ENCODE measurements around the gene INPP5A. TPM values are rescaled to one million over a fixed set of nuclear protein-coding genes. Genes with fewer than 3 reads are reported as not detected.
A peak's percentile ranks its signal among the peaks of the same experiment; 100 is the strongest.
"Not testable (repeated sequence)": the region's sequence is repeated elsewhere in the genome, so short reads cannot be mapped to it uniquely, and the experiment has no call there.

INPP5A gene
- total and polyA plus RNA-seq, 5 donors = 60.0 to 116 (median 97.8) TPM

- peak in 1 of 3 donors; percentile 42 for DNase-seq
- no peak overlapping the region for H3K27ac ChIP-seq (ENCODE audit: low read length)
- no peak for ATAC-seq
- H3K9me3 ChIP-seq (ENCODE audit: control insufficient read depth, low read length) = no peaks in the 10 kb centered on the region
- H3K4me1 ChIP-seq (ENCODE audit: control insufficient read depth, insufficient read depth, low read length) = peaks cover 16% of the 10 kb centered on the region
- H3K27me3 ChIP-seq (ENCODE audit: control insufficient read depth, insufficient read depth) = no peaks in the 10 kb centered on the region
- WGBS = 86% methylated on average over 8 of the region's 8 CpGs
- intact Hi-C loops (cut with DNase I) = no loop called here
- no peak overlapping the region for H3K4me3 ChIP-seq (ENCODE audit: low read length)
These were observed 14.2 kb downstream of the INPP5A start for GRCh38 chr10:132551808-132552130.

GRCh38 chr10:132552635-132553034, 15.0 kb downstream of the INPP5A start:
- H3K9me3 ChIP-seq (ENCODE audit: control insufficient read depth, low read length); ATAC-seq; intact Hi-C loops (cut with DNase I); H3K27ac ChIP-seq (ENCODE audit: low read length); H3K27me3 ChIP-seq (ENCODE audit: control insufficient read depth, insufficient read depth); H3K4me3 ChIP-seq (ENCODE audit: low read length); DNase-seq: not testable (repeated sequence)
- 98% methylated on average over 6 of the region's 6 CpGs for WGBS
- peaks cover 12% of the 10 kb centered on the region for H3K4me1 ChIP-seq (ENCODE audit: control insufficient read depth, insufficient read depth, low read length)

- DNase-seq; H3K4me3 ChIP-seq (ENCODE audit: low read length); intact Hi-C loops (cut with DNase I); H3K27me3 ChIP-seq (ENCODE audit: control insufficient read depth, insufficient read depth); ATAC-seq; H3K9me3 ChIP-seq (ENCODE audit: control insufficient read depth, low read length); H3K27ac ChIP-seq (ENCODE audit: low read length): not testable (repeated sequence)
- peaks cover 12% of the 10 kb centered on the region for H3K4me1 ChIP-seq (ENCODE audit: control insufficient read depth, insufficient read depth, low read length)
- WGBS = 95% methylated on average over 3 of the region's 3 CpGs
These were observed 16.0 kb downstream of the INPP5A start for GRCh38 chr10:132553568-132553967.

- DNase-seq = no peak
- WGBS = 95% methylated on average over 19 of the region's 19 CpGs
- Histone ChIP-seq H3K4me1 (ENCODE audit: control insufficient read depth, insufficient read depth, low read length) (peaks cover 10% of the 10 kb centered on the region), H3K27me3 (ENCODE audit: control insufficient read depth, insufficient read depth) (no peaks in the 10 kb centered on the region), H3K9me3 (ENCODE audit: control insufficient read depth, low read length) (no peaks in the 10 kb centered on the region), H3K4me3 (ENCODE audit: low read length) (no peak overlapping the region), H3K27ac (ENCODE audit: low read length) (no peak overlapping the region)
- no peak for ATAC-seq
- intact Hi-C loops (cut with DNase I) = no loop called here
These were observed 16.7 kb downstream of the INPP5A start for GRCh38 chr10:132554053-132554990.

GRCh38 chr10:132554991-132555647, 17.5 kb downstream of the INPP5A start:
- Histone ChIP-seq H3K27me3 (ENCODE audit: control insufficient read depth, insufficient read depth) (no peaks in the 10 kb centered on the region), H3K9me3 (ENCODE audit: control insufficient read depth, low read length) (no peaks in the 10 kb centered on the region), H3K4me1 (ENCODE audit: control insufficient read depth, insufficient read depth, low read length) (peaks cover 10% of the 10 kb centered on the region), H3K27ac (ENCODE audit: low read length) (no peak overlapping the region), H3K4me3 (ENCODE audit: low read length) (no peak overlapping the region)
- DNase-seq (peak; percentile 59 to 80 (median 73)), ATAC-seq (peak; percentile 46 to 79)
- intact Hi-C loops (cut with DNase I) = no loop called here
- WGBS = 57% methylated on average over 18 of the region's 18 CpGs

GRCh38 chr10:132555648-132556575, 18.3 kb downstream of the INPP5A start:
- ATAC-seq = peak in 1 of 2 donors; percentile 8
- H3K9me3 ChIP-seq (ENCODE audit: control insufficient read depth, low read length) = no peaks in the 10 kb centered on the region
- no peak overlapping the region for H3K27ac ChIP-seq (ENCODE audit: low read length)
- intact Hi-C loops (cut with DNase I) = no loop called here
- no peaks in the 10 kb centered on the region for H3K27me3 ChIP-seq (ENCODE audit: control insufficient read depth, insufficient read depth)
- 79% methylated on average over 22 of the region's 22 CpGs for WGBS
- H3K4me3 ChIP-seq (ENCODE audit: low read length) = no peak overlapping the region
- DNase-seq = peak in 1 of 3 donors; percentile 37
- H3K4me1 ChIP-seq (ENCODE audit: control insufficient read depth, insufficient read depth, low read length) = peaks cover 7% of the 10 kb centered on the region

GRCh38 chr10:132556994-132557441, 19.4 kb downstream of the INPP5A start:
- intact Hi-C loops (cut with DNase I) = no loop called here

GRCh38 chr10:132557696-132558515, 20.3 kb downstream of the INPP5A start:
- Histone ChIP-seq H3K27me3 (ENCODE audit: control insufficient read depth, insufficient read depth) (no peaks in the 10 kb centered on the region), H3K9me3 (ENCODE audit: control insufficient read depth, low read length) (no peaks in the 10 kb centered on the region), H3K27ac (ENCODE audit: low read length) (no peak overlapping the region), H3K4me3 (ENCODE audit: low read length) (no peak overlapping the region), H3K4me1 (ENCODE audit: control insufficient read depth, insufficient read depth, low read length) (peaks cover 7% of the 10 kb centered on the region)
- DNase-seq (peak in 1 of 3 donors; percentile 46), ATAC-seq (no peak)
- intact Hi-C loops (cut with DNase I) = no loop called here
- 90% methylated on average over 33 of the region's 33 CpGs for WGBS

More at GRCh38 chr10:132556994-132557441, 19.4 kb downstream of the INPP5A start:
- no peaks in the 10 kb centered on the region for H3K27me3 ChIP-seq (ENCODE audit: control insufficient read depth, insufficient read depth)
- H3K27ac ChIP-seq (ENCODE audit: low read length) = no peak overlapping the region
- DNase-seq = peak in 1 of 3 donors; percentile 41
- no peak overlapping the region for H3K4me3 ChIP-seq (ENCODE audit: low read length)
- H3K9me3 ChIP-seq (ENCODE audit: control insufficient read depth, low read length) = no peaks in the 10 kb centered on the region
- peaks cover 7% of the 10 kb centered on the region for H3K4me1 ChIP-seq (ENCODE audit: control insufficient read depth, insufficient read depth, low read length)
- no peak for ATAC-seq
- 93% methylated on average over 18 of the region's 18 CpGs for WGBS

- Histone ChIP-seq H3K27me3 (ENCODE audit: control insufficient read depth, insufficient read depth) (no peaks in the 10 kb centered on the region), H3K9me3 (ENCODE audit: control insufficient read depth, low read length) (no peaks in the 10 kb centered on the region), H3K4me1 (ENCODE audit: control insufficient read depth, insufficient read depth, low read length) (peaks cover 7% of the 10 kb centered on the region), H3K27ac (ENCODE audit: low read length) (no peak overlapping the region), H3K4me3 (ENCODE audit: low read length) (no peak overlapping the region)
- WGBS = 85% methylated on average over 32 of the region's 32 CpGs
- intact Hi-C loops (cut with DNase I) = no loop called here
- DNase-seq (peak in 1 of 3 donors; percentile 45), ATAC-seq (no peak)
These were observed 21.2 kb downstream of the INPP5A start for GRCh38 chr10:132558516-132559413.
